MM.1S (cell line): ENCODE measurements around the gene FNIP2.

Experiments used
- DNase-seq: peaks from one replicate; pipeline ENCODE4 v3.0.0-alpha.2; 2015
- H2AFZ ChIP-seq: fragments of 300-600 bp; sonication (generic); 2 replicates; pipeline ENCODE4 v1.6.0; 2016; ENCODE audit warnings: antibody characterized with exemption, low read length
- H3F3A ChIP-seq: fragments of 300-600 bp; sonication (generic); 2 replicates; pipeline ENCODE4 v1.6.1; 2016; ENCODE audit warnings: mild to moderate bottlenecking, antibody characterized with exemption, low read length, moderate library complexity, mixed read lengths; ENCODE audit not compliant: insufficient read depth
- H3K27ac ChIP-seq: fragments of 300-600 bp; sonication (generic); 2 replicates; pipeline ENCODE4 v1.5.1; 2016; ENCODE audit warnings: mild to moderate bottlenecking, low read length
- H3K27me3 ChIP-seq: fragments of 300-600 bp; sonication (generic); replicated peaks from 2 replicates; pipeline ENCODE4 v1.6.0; 2016; ENCODE audit warnings: low read length; ENCODE audit not compliant: insufficient read depth
- H3K36me3 ChIP-seq: fragments of 300-600 bp; sonication (generic); replicated peaks from 2 replicates; pipeline ENCODE4 v1.6.1; 2016; ENCODE audit warnings: mild to moderate bottlenecking, low read length, mixed read lengths; ENCODE audit not compliant: insufficient read depth
- H3K4me1 ChIP-seq: fragments of 300-600 bp; sonication (generic); 2 replicates; pipeline ENCODE4 v1.6.1; 2016; ENCODE audit warnings: low read length, mixed read lengths
- H3K4me2 ChIP-seq: fragments of 300-600 bp; sonication (generic); 2 replicates; pipeline ENCODE4 v1.6.0; 2016; ENCODE audit warnings: low read depth, low read length
- H3K4me3 ChIP-seq: fragments of 300-600 bp; sonication (generic); 2 replicates; pipeline ENCODE4 v1.5.1; 2016; ENCODE audit warnings: low read length, mixed read lengths
- H3K79me2 ChIP-seq: fragments of 300-600 bp; sonication (generic); 2 replicates; pipeline ENCODE4 v1.6.1; 2016; ENCODE audit warnings: mixed run types, low read length, mixed read lengths
- H3K9ac ChIP-seq: fragments of 300-600 bp; sonication (generic); 2 replicates; pipeline ENCODE4 v1.6.1; 2016; ENCODE audit warnings: low read length, mixed read lengths
- H3K9me2 ChIP-seq: fragments of 300-600 bp; sonication (generic); replicated peaks from 2 replicates; pipeline ENCODE4 v1.6.1; 2016; ENCODE audit warnings: mild to moderate bottlenecking, low read length, mixed read lengths; ENCODE audit not compliant: insufficient read depth
- H3K9me3 ChIP-seq: fragments of 300-600 bp; sonication (generic); replicated peaks from 2 replicates; pipeline ENCODE4 v1.6.1; 2016; ENCODE audit warnings: mild to moderate bottlenecking, low read length, mixed read lengths; ENCODE audit not compliant: insufficient read depth
- H4K20me1 ChIP-seq: fragments of 300-600 bp; sonication (generic); 2 replicates; pipeline ENCODE4 v1.6.1; 2016; ENCODE audit warnings: mild to moderate bottlenecking, low read length, moderate library complexity, mixed read lengths; ENCODE audit not compliant: insufficient read depth
- EZH2 ChIP-seq: fragments of 300-600 bp; sonication (generic); optimal IDR thresholded peaks from 2 replicates; pipeline ENCODE3; 2017; ENCODE audit warnings: low read depth, mild to moderate bottlenecking, antibody characterized with exemption, low read length, mixed read lengths
- EZH2phosphoT487 ChIP-seq: fragments of 300-600 bp; sonication (generic); IDR thresholded peaks from 2 replicates; pipeline ENCODE4 v1.6.1; 2018; ENCODE audit warnings: antibody characterized with exemption, low read length
- TF ChIP-seq, protein P1 (sequence below): fragments of 300-600 bp; sonication (generic); IDR thresholded peaks from 2 replicates; pipeline ENCODE4 v1.5.1; 2016; ENCODE audit warnings: antibody characterized with exemption, low read length, mixed read lengths

FNIP2 gene

DNA sequence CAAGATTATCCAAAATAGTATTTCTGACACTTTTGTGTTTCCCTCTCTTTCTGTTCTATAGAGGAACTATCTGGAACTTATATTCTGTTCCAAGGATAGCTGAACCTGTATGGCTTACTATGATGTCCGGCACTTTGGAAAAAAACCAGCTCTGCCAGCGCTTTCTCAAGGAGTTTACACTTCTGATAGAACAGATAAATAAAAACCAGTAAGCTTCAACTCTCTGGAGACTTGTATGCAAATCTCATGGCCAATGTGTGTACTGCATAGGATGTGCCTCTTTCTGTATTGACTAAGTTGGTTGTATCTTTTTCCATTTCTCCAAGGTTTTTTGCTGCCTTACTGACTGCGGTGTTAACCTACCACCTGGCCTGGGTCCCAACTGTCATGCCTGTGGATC lies 92.5 kb downstream of the FNIP2 start:
- H3K27me3 ChIP-seq: no peaks in the 10 kb centered on the region
- 0 out of 2 replicates have a peak, but pooled peaks cover 4% of the 10 kb centered on the region for H3K79me2 ChIP-seq
- H3K36me3 ChIP-seq: no peaks in the 10 kb centered on the region
- no peaks in the 10 kb centered on the region for H3K9me2 ChIP-seq
- TF ChIP-seq EZH2phosphoT487 (no peak), EZH2 (no peak)
- TF ChIP-seq, protein P1, sequence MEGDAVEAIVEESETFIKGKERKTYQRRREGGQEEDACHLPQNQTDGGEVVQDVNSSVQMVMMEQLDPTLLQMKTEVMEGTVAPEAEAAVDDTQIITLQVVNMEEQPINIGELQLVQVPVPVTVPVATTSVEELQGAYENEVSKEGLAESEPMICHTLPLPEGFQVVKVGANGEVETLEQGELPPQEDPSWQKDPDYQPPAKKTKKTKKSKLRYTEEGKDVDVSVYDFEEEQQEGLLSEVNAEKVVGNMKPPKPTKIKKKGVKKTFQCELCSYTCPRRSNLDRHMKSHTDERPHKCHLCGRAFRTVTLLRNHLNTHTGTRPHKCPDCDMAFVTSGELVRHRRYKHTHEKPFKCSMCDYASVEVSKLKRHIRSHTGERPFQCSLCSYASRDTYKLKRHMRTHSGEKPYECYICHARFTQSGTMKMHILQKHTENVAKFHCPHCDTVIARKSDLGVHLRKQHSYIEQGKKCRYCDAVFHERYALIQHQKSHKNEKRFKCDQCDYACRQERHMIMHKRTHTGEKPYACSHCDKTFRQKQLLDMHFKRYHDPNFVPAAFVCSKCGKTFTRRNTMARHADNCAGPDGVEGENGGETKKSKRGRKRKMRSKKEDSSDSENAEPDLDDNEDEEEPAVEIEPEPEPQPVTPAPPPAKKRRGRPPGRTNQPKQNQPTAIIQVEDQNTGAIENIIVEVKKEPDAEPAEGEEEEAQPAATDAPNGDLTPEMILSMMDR: no peak
- H3K4me3 ChIP-seq: 0 out of 2 replicates have a peak overlapping the region, but pooled peaks have one; percentile 8
- H3K4me1 ChIP-seq: peaks cover 8% of the 10 kb centered on the region
- H3K9ac ChIP-seq: no peak overlapping the region
- no peaks in the 10 kb centered on the region for H3K9me3 ChIP-seq
- peak overlapping the region; percentile 70; the same call in 1 of the 2 replicates for H3K4me2 ChIP-seq
- no peaks in the 10 kb centered on the region for H4K20me1 ChIP-seq
- H3K27ac ChIP-seq: no peak overlapping the region; the same call in 1 of the 2 replicates
- H2AFZ ChIP-seq: no peak overlapping the region
- H3F3A ChIP-seq: peaks cover 4% of the 10 kb centered on the region; the same call in 1 of the 2 replicates
- no peak for DNase-seq

GRCh38 chr4:158861766-158862165 lies 92.9 kb downstream of the FNIP2 start:
- Histone ChIP-seq H3K27me3 (no peaks in the 10 kb centered on the region), H3K9me2 (no peaks in the 10 kb centered on the region), H3K9me3 (no peaks in the 10 kb centered on the region), H2AFZ (no peak overlapping the region), H3K4me2 (no peak overlapping the region), H4K20me1 (no peaks in the 10 kb centered on the region), H3K79me2 (0 out of 2 replicates have a peak, but pooled peaks cover 4% of the 10 kb centered on the region), H3K27ac (no peak overlapping the region), H3K4me3 (no peak overlapping the region), H3K9ac (no peak overlapping the region), H3K4me1 (peaks cover 8% of the 10 kb centered on the region), H3F3A (peaks cover 4% of the 10 kb centered on the region; the same call in 1 of the 2 replicates), H3K36me3 (no peaks in the 10 kb centered on the region)
- no peak for TF ChIP-seq EZH2
- TF ChIP-seq, protein P1: no peak
- TF ChIP-seq EZH2phosphoT487: no peak
- no peak for DNase-seq

DNA sequence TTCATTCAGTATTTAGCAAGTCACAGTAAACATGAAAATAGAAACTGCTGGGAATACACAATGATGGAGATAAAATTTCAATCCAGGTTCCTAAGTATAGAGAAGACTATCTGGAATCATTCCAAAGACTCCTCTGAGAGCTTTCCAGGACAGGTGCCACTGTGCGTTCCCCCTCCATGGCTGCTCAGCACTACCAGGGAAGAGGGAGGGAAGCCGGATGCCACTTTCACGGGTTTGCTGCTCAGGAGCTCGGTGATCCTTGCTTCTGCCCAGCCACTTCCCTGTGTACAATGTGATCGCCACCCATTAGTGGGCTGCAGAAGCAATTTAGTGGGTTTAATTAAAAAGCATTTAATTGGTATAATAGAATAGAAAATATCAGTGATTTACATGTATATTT lies 94.5 kb downstream of the FNIP2 start:
- DNase-seq: no peak
- Histone ChIP-seq H3K27me3 (no peaks in the 10 kb centered on the region), H3K36me3 (no peaks in the 10 kb centered on the region), H3K4me1 (peaks cover 8% of the 10 kb centered on the region), H3K9me3 (no peaks in the 10 kb centered on the region), H3F3A (peaks cover 4% of the 10 kb centered on the region; the same call in 1 of the 2 replicates), H4K20me1 (no peaks in the 10 kb centered on the region), H3K4me3 (no peak overlapping the region), H2AFZ (no peak overlapping the region), H3K27ac (no peak overlapping the region), H3K4me2 (no peak overlapping the region), H3K9me2 (no peaks in the 10 kb centered on the region), H3K9ac (no peak overlapping the region), H3K79me2 (0 out of 2 replicates have a peak, but pooled peaks cover 4% of the 10 kb centered on the region)
- TF ChIP-seq, protein P1: no peak
- TF ChIP-seq EZH2phosphoT487 (no peak), EZH2 (no peak)
